ENCODE results near the gene ELF3. TPM values are rescaled to one million over a fixed set of nuclear protein-coding genes. Genes with fewer than 3 reads are reported as not detected.
A peak's percentile ranks its signal among the peaks of the same experiment; 100 is the strongest.

ELF3 gene
- total RNA-seq, 1 donor from 2014 or later, result 2.7 TPM

GRCh38 chr1:201990427-201990826 lies 20.0 kb upstream of the ELF3 start:
- Histone ChIP-seq H3K27me3 (no peaks in the 10 kb centered on the region), H3K4me1 (no peaks in the 10 kb centered on the region), H3K4me2 (no peak overlapping the region), H2AFZ (replicated peaks) (no peak overlapping the region), H3K79me2 (ENCODE audit: low read depth) (peaks cover 29% of the 10 kb centered on the region), H3K27ac (no peak overlapping the region), H3K9me3 (ENCODE audit: low read depth) (no peaks in the 10 kb centered on the region), H3F3A (ENCODE audit: low read depth) (no peaks in the 10 kb centered on the region), H3K36me3 (peaks cover 5% of the 10 kb centered on the region), H3K9ac (no peak overlapping the region), H3K4me3 (no peak overlapping the region), H4K20me1 (ENCODE audit: low read depth) (peaks cover 17% of the 10 kb centered on the region)
- Mint-ChIP-seq H3K4me3 (no peak overlapping the region), H3K36me3 (peaks cover 28% of the 10 kb centered on the region), H3K4me1 (peaks cover under 1% of the 10 kb centered on the region), H3K9me3 (no peaks in the 10 kb centered on the region), H3K27me3 (ENCODE audit: insufficient read depth, low read depth) (no peaks in the 10 kb centered on the region), H3K27ac (no peak overlapping the region)
- TF ChIP-seq CTCF (IDR thresholded peaks at IDR 0.05) (no peak), EZH2phosphoT487 (IDR thresholded peaks at IDR 0.05) (no peak)
- DNase-seq (ENCODE audit: low spot score), result no peak

- no peak overlapping the region for H3K4me3 Mint-ChIP-seq
- no peaks in the 10 kb centered on the region for H3K79me2 ChIP-seq (ENCODE audit: low read depth)
- no peaks in the 10 kb centered on the region for H3K9me3 ChIP-seq (ENCODE audit: low read depth)
- no peaks in the 10 kb centered on the region for H3K27me3 ChIP-seq
- no peaks in the 10 kb centered on the region for H3K9me3 Mint-ChIP-seq
- H3K4me3 ChIP-seq, result no peak overlapping the region
- no peaks in the 10 kb centered on the region for H3K4me1 Mint-ChIP-seq
- H3K4me2 ChIP-seq, result no peak overlapping the region
- peaks cover 3% of the 10 kb centered on the region for H3K27me3 Mint-ChIP-seq (ENCODE audit: insufficient read depth, low read depth)
- no peak overlapping the region for H2AFZ ChIP-seq (replicated peaks)
- H3K27ac Mint-ChIP-seq, result no peak overlapping the region
- H3F3A ChIP-seq (ENCODE audit: low read depth), result no peaks in the 10 kb centered on the region
- peak; percentile 75 for TF ChIP-seq CTCF (IDR thresholded peaks at IDR 0.05)
- TF ChIP-seq EZH2 (IDR thresholded peaks at IDR 0.05), result no peak
- peaks cover 7% of the 10 kb centered on the region for H4K20me1 ChIP-seq (ENCODE audit: low read depth)
- peak; percentile 74 for DNase-seq (ENCODE audit: low spot score)
- peaks cover 5% of the 10 kb centered on the region for H3K36me3 ChIP-seq
- no peak overlapping the region for H3K9ac ChIP-seq
- H3K27ac ChIP-seq, result no peak overlapping the region
- no peaks in the 10 kb centered on the region for H3K4me1 ChIP-seq
- peaks cover 31% of the 10 kb centered on the region for H3K36me3 Mint-ChIP-seq
Observed at GRCh38 chr1:201999625-202000238, 10.7 kb upstream of the ELF3 start.

- Histone ChIP-seq H3K36me3 (peaks cover 5% of the 10 kb centered on the region), H2AFZ (replicated peaks) (no peak overlapping the region), H3K4me1 (no peaks in the 10 kb centered on the region), H3K9ac (no peak overlapping the region), H3K9me3 (ENCODE audit: low read depth) (no peaks in the 10 kb centered on the region), H4K20me1 (ENCODE audit: low read depth) (peaks cover 7% of the 10 kb centered on the region), H3K27me3 (no peaks in the 10 kb centered on the region), H3K4me3 (no peak overlapping the region), H3F3A (ENCODE audit: low read depth) (peaks cover 7% of the 10 kb centered on the region), H3K27ac (no peak overlapping the region), H3K4me2 (no peak overlapping the region), H3K79me2 (ENCODE audit: low read depth) (no peaks in the 10 kb centered on the region)
- Mint-ChIP-seq H3K4me3 (no peak overlapping the region), H3K4me1 (no peaks in the 10 kb centered on the region), H3K27ac (no peak overlapping the region), H3K36me3 (peaks cover 24% of the 10 kb centered on the region), H3K27me3 (ENCODE audit: insufficient read depth, low read depth) (peaks cover 3% of the 10 kb centered on the region), H3K9me3 (no peaks in the 10 kb centered on the region)
- TF ChIP-seq EZH2phosphoT487 (IDR thresholded peaks at IDR 0.05) (no peak), CTCF (IDR thresholded peaks at IDR 0.05) (no peak), EZH2 (IDR thresholded peaks at IDR 0.05) (no peak)
- DNase-seq (ENCODE audit: low spot score), result no peak
Observed at GRCh38 chr1:202002507-202002906, 7.9 kb upstream of the ELF3 start.

Measured in neural progenitor cell (in vitro differentiated cells).